Mesendoderm (in vitro differentiated cells): Measurements from ENCODE around the gene MOB3A. TPM values are rescaled to one million over a fixed set of nuclear protein-coding genes. Genes with fewer than 3 reads are reported as not detected.

Experiments used
- DNase-seq: peaks from one replicate; pipeline ENCODE4 v3.0.0; 2013
- H2AK5ac ChIP-seq: 2 replicates; pipeline ENCODE4 v1.6.1; 2013; ENCODE audit warnings: low read length, inconsistent platforms
- H2BK120ac ChIP-seq: 2 replicates; pipeline ENCODE4 v1.6.1; 2013; ENCODE audit warnings: low read depth, mild to moderate bottlenecking, low read length, moderate library complexity, mixed read lengths
- H2BK15ac ChIP-seq: replicated peaks from 2 replicates; pipeline ENCODE4 v1.6.1; 2013; ENCODE audit warnings: low read depth, mild to moderate bottlenecking, moderate library complexity
- H2BK5ac ChIP-seq: 2 replicates; pipeline ENCODE4 v1.6.1; 2013; ENCODE audit warnings: low read length, inconsistent platforms
- H3K18ac ChIP-seq: 2 replicates; pipeline ENCODE4 v1.6.1; 2013; ENCODE audit warnings: mild to moderate bottlenecking, low read length, mixed read lengths
- H3K23ac ChIP-seq: one replicate; pipeline ENCODE4 v1.6.1; 2013; ENCODE audit warnings: low read length
- H3K27ac ChIP-seq: 2 replicates; pipeline ENCODE4 v1.5.1; 2013; ENCODE audit warnings: low read depth, mild to moderate bottlenecking, inconsistent platforms, low read length, moderate library complexity
- H3K27me3 ChIP-seq: 2 replicates; pipeline ENCODE4 v1.6.1; 2013; ENCODE audit warnings: low read length, control low read depth, mild to moderate bottlenecking, inconsistent platforms; ENCODE audit not compliant: insufficient read depth, poor library complexity
- H3K36me3 ChIP-seq: 2 replicates; pipeline ENCODE4 v1.6.1; 2013; ENCODE audit warnings: low read length, inconsistent platforms; ENCODE audit not compliant: control insufficient read depth, insufficient read depth
- H3K4ac ChIP-seq: one replicate; pipeline ENCODE4 v1.6.1; 2013; ENCODE audit warnings: low read depth, mild to moderate bottlenecking, low read length, moderate library complexity
- H3K4me1 ChIP-seq: 2 replicates; pipeline ENCODE4 v1.6.1; 2013; ENCODE audit warnings: low read depth, low read length, inconsistent platforms; ENCODE audit not compliant: control insufficient read depth
- H3K4me2 ChIP-seq: 2 replicates; pipeline ENCODE4 v1.6.1; 2013; ENCODE audit warnings: low read length
- H3K4me3 ChIP-seq: 2 replicates; pipeline ENCODE4 v1.5.1; 2013; ENCODE audit warnings: mild to moderate bottlenecking, low read length
- H3K56ac ChIP-seq: one replicate; pipeline ENCODE4 v1.6.1; 2013; ENCODE audit warnings: low read length
- H3K79me1 ChIP-seq: 2 replicates; pipeline ENCODE4 v1.6.1; 2013; ENCODE audit warnings: low read length, inconsistent platforms
- H3K79me2 ChIP-seq: 2 replicates; pipeline ENCODE4 v1.6.1; 2013; ENCODE audit warnings: mild to moderate bottlenecking, low read length; ENCODE audit not compliant: control insufficient read depth, insufficient read depth
- H3K9ac ChIP-seq: 2 replicates; pipeline ENCODE4 v1.6.1; 2013; ENCODE audit warnings: low read length, inconsistent platforms
- H4K5ac ChIP-seq: one replicate; pipeline ENCODE4 v1.6.1; 2013; ENCODE audit warnings: low read length
- H4K8ac ChIP-seq: one replicate; pipeline ENCODE4 v1.6.1; 2013; ENCODE audit warnings: low read depth, mild to moderate bottlenecking, control low read depth, low read length, moderate library complexity
- WGBS: extraction: QIAGEN DNeasy Blood & Tissue Kit; methylation state at CpG from one replicate; pipeline ENCODE4 v1.1.7; 2013; ENCODE audit warnings: low lambda C conversion rate, missing lambda C conversion rate; ENCODE audit not compliant: insufficient coverage; ENCODE audit errors: extremely low coverage; 5-methylcytosine and 5-hydroxymethylcytosine counted together
- polyA plus RNA-seq, 2 experiments: library from polyadenylated mRNA; stranded (reverse); fragments of 200-250 nt; gene quantifications; one replicate each; pipeline ENCODE4 v1.2.3, GENCODE V29; 2013

Gene MOB3A
- polyA plus RNA-seq (2013, experiment 1 of 2), result 5.7 TPM
- 6.3 TPM for polyA plus RNA-seq (2013, experiment 2 of 2)

GRCh38 chr19:2096034-2096479 is at the start of gene MOB3A:
TSS of gene MOB3A (minus strand) at chr19:2096326. CDS start at chr19:2078560, 17,766 bp downstream.
- Histone ChIP-seq H3K79me2 (no peaks in the 10 kb centered on the region), H3K27me3 (no peaks in the 10 kb centered on the region), H3K4me1 (no peaks in the 10 kb centered on the region), H3K56ac (peak within 1 kb of the TSS; percentile 85), H3K4ac (no peak within 1 kb of the TSS), H3K4me2 (peak within 1 kb of the TSS; percentile 66), H3K23ac (no peak within 1 kb of the TSS), H3K9ac (peak within 1 kb of the TSS; percentile 66), H3K79me1 (peaks cover 2% of the 10 kb centered on the region), H4K5ac (no peak within 1 kb of the TSS), H3K4me3 (peak within 1 kb of the TSS; percentile 56), H2BK120ac (no peak within 1 kb of the TSS), H3K27ac (peak within 1 kb of the TSS; percentile 90), H3K18ac (no peak within 1 kb of the TSS), H3K36me3 (peaks cover 2% of the 10 kb centered on the region), H2BK5ac (no peak within 1 kb of the TSS), H4K8ac (no peak within 1 kb of the TSS), H2BK15ac (no peak within 1 kb of the TSS), H2AK5ac (no peak within 1 kb of the TSS)
- DNase-seq, result no peak
- WGBS, result no CpG with 5 or more reads among the region's 56 CpGs

- Histone ChIP-seq H2BK15ac (no peak overlapping the region), H3K4me1 (peaks cover 7% of the 10 kb centered on the region), H3K79me1 (peaks cover 8% of the 10 kb centered on the region), H3K79me2 (peaks cover 85% of the 10 kb centered on the region), H4K8ac (no peak overlapping the region), H2AK5ac (no peak overlapping the region), H3K56ac (no peak overlapping the region), H3K27me3 (no peaks in the 10 kb centered on the region), H3K18ac (no peak overlapping the region), H3K36me3 (no peaks in the 10 kb centered on the region), H3K23ac (no peak overlapping the region), H3K4me2 (no peak overlapping the region), H3K9ac (no peak overlapping the region), H2BK5ac (no peak overlapping the region), H2BK120ac (no peak overlapping the region), H3K4me3 (no peak overlapping the region), H4K5ac (no peak overlapping the region), H3K4ac (no peak overlapping the region), H3K27ac (no peak overlapping the region)
- DNase-seq, result no peak
- no CpG with 5 or more reads among the region's 16 CpGs for WGBS
Observed at GRCh38 chr19:2145831-2146241, 49.7 kb upstream of the MOB3A start.

DNA sequence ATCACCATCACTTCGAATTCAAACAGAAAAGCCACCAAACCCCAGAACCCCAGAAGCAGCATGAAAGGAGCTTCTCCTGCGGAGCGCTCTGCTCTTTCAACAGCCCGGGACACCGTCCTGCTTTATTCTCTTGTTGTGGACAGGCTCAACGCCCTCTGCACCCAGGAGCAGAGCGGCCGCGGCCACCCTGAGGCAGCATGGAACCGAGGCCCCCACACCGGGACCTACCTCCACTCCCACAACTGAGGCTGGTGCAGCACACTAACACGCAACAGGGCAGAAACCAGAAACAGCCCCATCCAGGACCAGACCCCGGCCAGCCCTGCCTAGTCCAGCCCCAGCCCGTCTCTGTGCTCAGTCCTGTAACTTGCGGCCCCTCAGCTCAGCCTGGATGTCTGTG is 48.1 kb upstream of the MOB3A start:
- Histone ChIP-seq H2BK120ac (no peak overlapping the region), H3K36me3 (peaks cover 4% of the 10 kb centered on the region), H4K8ac (no peak overlapping the region), H3K4me1 (no peaks in the 10 kb centered on the region), H4K5ac (no peak overlapping the region), H3K9ac (no peak overlapping the region), H2BK15ac (no peak overlapping the region), H3K4me3 (no peak overlapping the region), H3K18ac (no peak overlapping the region), H3K4me2 (no peak overlapping the region), H2AK5ac (no peak overlapping the region), H3K79me1 (peaks cover 11% of the 10 kb centered on the region), H3K27me3 (no peaks in the 10 kb centered on the region), H3K56ac (no peak overlapping the region), H3K4ac (no peak overlapping the region), H3K27ac (no peak overlapping the region), H3K23ac (no peak overlapping the region), H2BK5ac (no peak overlapping the region), H3K79me2 (peaks cover 82% of the 10 kb centered on the region)
- no peak for DNase-seq
- WGBS, result no CpG with 5 or more reads among the region's 15 CpGs

DNA sequence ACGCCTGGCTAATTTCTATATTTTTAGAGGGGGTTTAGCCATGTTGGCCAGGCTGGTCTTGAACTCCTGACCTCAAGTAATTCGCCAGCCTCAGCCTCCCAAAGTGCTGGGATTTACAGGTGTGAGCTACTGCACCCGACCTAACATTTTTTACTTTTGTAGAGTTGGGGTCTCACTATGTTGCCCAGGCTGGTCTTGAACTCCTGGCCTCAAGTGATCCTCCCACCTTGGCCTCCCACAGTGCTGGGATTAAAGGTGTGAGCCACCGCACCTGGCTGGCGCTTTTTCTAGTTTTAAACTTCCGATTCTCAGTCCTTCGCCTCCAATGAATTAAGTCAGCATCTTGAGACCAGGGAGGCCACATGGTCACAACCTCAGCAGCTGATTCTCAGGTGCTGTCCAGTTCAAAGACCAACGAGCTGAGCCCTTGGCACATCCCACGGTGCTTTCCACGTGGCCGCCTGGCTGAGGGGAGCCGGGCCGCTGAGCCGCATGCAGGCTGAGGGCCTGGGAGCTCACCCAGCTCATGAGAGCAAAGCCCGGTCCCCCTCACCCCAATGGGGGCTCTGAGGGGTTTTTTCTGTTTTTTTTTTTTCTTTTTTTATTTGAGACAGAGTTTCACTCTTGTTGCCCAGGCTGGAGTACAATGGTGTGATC is 46.2 kb upstream of the MOB3A start:
- DNase-seq, result no peak
- H3K36me3 ChIP-seq, result peaks cover 8% of the 10 kb centered on the region
- WGBS, result no CpG with 5 or more reads among the region's 15 CpGs

GRCh38 chr19:2140138-2140569 is 44.0 kb upstream of the MOB3A start:
- Histone ChIP-seq H3K23ac (no peak overlapping the region), H3K79me1 (peaks cover 20% of the 10 kb centered on the region), H3K56ac (no peak overlapping the region), H3K9ac (no peak overlapping the region), H3K27ac (no peak overlapping the region), H3K4me2 (no peak overlapping the region), H2BK5ac (no peak overlapping the region), H2BK120ac (no peak overlapping the region), H3K79me2 (peaks cover 52% of the 10 kb centered on the region), H2AK5ac (no peak overlapping the region), H3K4me1 (no peaks in the 10 kb centered on the region), H3K27me3 (no peaks in the 10 kb centered on the region), H3K4ac (no peak overlapping the region), H2BK15ac (no peak overlapping the region), H4K8ac (no peak overlapping the region), H4K5ac (no peak overlapping the region), H3K18ac (no peak overlapping the region), H3K36me3 (peaks cover 9% of the 10 kb centered on the region), H3K4me3 (no peak overlapping the region)
- DNase-seq, result no peak
- WGBS, result no CpG with 5 or more reads among the region's 14 CpGs

More for the DNA sequence above, 46.2 kb upstream of the MOB3A start:
- H4K5ac ChIP-seq, result no peak overlapping the region
- no peak overlapping the region for H2BK15ac ChIP-seq
- H2BK120ac ChIP-seq, result no peak overlapping the region
- no peaks in the 10 kb centered on the region for H3K27me3 ChIP-seq
- H3K79me2 ChIP-seq, result peaks cover 69% of the 10 kb centered on the region
- no peak overlapping the region for H3K4me3 ChIP-seq
- no peak overlapping the region for H3K4ac ChIP-seq
- H2AK5ac ChIP-seq, result no peak overlapping the region
- H3K4me2 ChIP-seq, result no peak overlapping the region
- H4K8ac ChIP-seq, result no peak overlapping the region
- H3K56ac ChIP-seq, result no peak overlapping the region
- H3K18ac ChIP-seq, result no peak overlapping the region
- no peak overlapping the region for H2BK5ac ChIP-seq
- peaks cover 14% of the 10 kb centered on the region for H3K79me1 ChIP-seq
- no peak overlapping the region for H3K27ac ChIP-seq
- no peaks in the 10 kb centered on the region for H3K4me1 ChIP-seq
- no peak overlapping the region for H3K23ac ChIP-seq
- H3K9ac ChIP-seq, result no peak overlapping the region
